CD4-positive, CD25-positive, alpha-beta regulatory T cell (primary cell): ENCODE measurements around the gene RGS7. TPM values are rescaled to one million over a fixed set of nuclear protein-coding genes. Genes with fewer than 3 reads are reported as not detected.

Experiments used
- ATAC-seq, 2 donors: fragments of 150-1000 bp; cut with Tn5 transposase; one replicate each; pipeline ENCODE4 v1.10.0; 2021; ENCODE audit warnings: low read depth in 2 of 2, moderate number of reproducible peaks in 2 of 2, moderate library complexity in 1 of 2
- DNase-seq, 3 donors: peaks; one replicate each; pipeline versions ENCODE4 v3.0.0 to v3.0.0-alpha.2; 2012 to 2022; ENCODE audit warnings: mixed read lengths in 1 of 3
- H3K27ac ChIP-seq: one replicate; pipeline ENCODE4 v1.7.0; 2013; ENCODE audit warnings: mild to moderate bottlenecking, low read length; ENCODE audit not compliant: insufficient read depth, poor library complexity, severe bottlenecking
- H3K27me3 ChIP-seq: one replicate; pipeline ENCODE4 v1.7.0; 2013; ENCODE audit warnings: low read length; ENCODE audit not compliant: control insufficient read depth, insufficient read depth
- H3K36me3 ChIP-seq: one replicate; pipeline ENCODE4 v1.7.0; 2013; ENCODE audit warnings: mild to moderate bottlenecking, low read length, moderate library complexity; ENCODE audit not compliant: control insufficient read depth, insufficient read depth
- H3K4me1 ChIP-seq: 2 replicates; pipeline ENCODE4 v1.7.0; 2013; ENCODE audit warnings: mild to moderate bottlenecking, low read length; ENCODE audit not compliant: insufficient read depth, control insufficient read depth, poor library complexity, severe bottlenecking
- H3K4me3 ChIP-seq: one replicate; pipeline ENCODE4 v1.7.0; 2013; ENCODE audit warnings: low read depth, mild to moderate bottlenecking, low read length, moderate library complexity
- H3K9me3 ChIP-seq, 2 experiments: 1 replicate in 1 of 2; 2 replicates in 1 of 2; pipeline ENCODE4 v1.7.0; 2013; ENCODE audit warnings: low read length in 2 of 2, mild to moderate bottlenecking in 1 of 2, moderate library complexity in 1 of 2; ENCODE audit not compliant: control insufficient read depth in 2 of 2
- H3K27ac Mint-ChIP-seq, 3 donors: one replicate each; pipeline ENCODE4 v1.8.0; 2020 to 2022; ENCODE audit warnings: mild to moderate bottlenecking in 3 of 3, mixed read lengths in 3 of 3, moderate library complexity in 2 of 3
- H3K27me3 Mint-ChIP-seq: one replicate; pipeline ENCODE4 v1.8.0; 2022; ENCODE audit warnings: mild to moderate bottlenecking, mixed read lengths
- H3K36me3 Mint-ChIP-seq: one replicate; pipeline ENCODE4 v1.8.0; 2020; ENCODE audit warnings: mixed read lengths
- H3K4me1 Mint-ChIP-seq, 4 donors: one replicate each; pipeline ENCODE4 v1.8.0; 2020 to 2022; ENCODE audit warnings: mixed read lengths in 4 of 4, mild to moderate bottlenecking in 1 of 4
- H3K4me3 Mint-ChIP-seq, 4 donors: one replicate each; pipeline ENCODE4 v1.8.0; 2020 to 2022; ENCODE audit warnings: mild to moderate bottlenecking in 4 of 4, mixed read lengths in 4 of 4, moderate library complexity in 3 of 4
- H3K9me3 Mint-ChIP-seq, 7 donors: one replicate each; pipeline ENCODE4 v1.8.0; 2020 to 2022; ENCODE audit warnings: mixed read lengths in 7 of 7, mild to moderate bottlenecking in 3 of 7, moderate library complexity in 2 of 7
- polyA plus RNA-seq, 4 donors: library from polyadenylated mRNA; unstranded; fragments of 300-500 nt; fragmentation: Illumina TruSeq; gene quantifications; one replicate each; pipeline ENCODE4 v1.2.3, GENCODE V29; 2021
- total RNA-seq: library from RNA; stranded (reverse); gene quantifications from one replicate; pipeline ENCODE4 v1.2.3, GENCODE V29; 2022

The RGS7 gene
- total and polyA plus RNA-seq, 5 donors from 2014 or later, result not detected

GRCh38 chr1:240931031-240931430, 426.0 kb downstream of the RGS7 start:
- no peaks in the 10 kb centered on the region for H3K4me1 Mint-ChIP-seq
- ATAC-seq (no peak), DNase-seq (no peak)
- H3K27me3 Mint-ChIP-seq, result no peaks in the 10 kb centered on the region
- peaks cover 4% of the 10 kb centered on the region for H3K36me3 Mint-ChIP-seq
- Histone ChIP-seq H3K4me1 (no peaks in the 10 kb centered on the region), H3K36me3 (no peaks in the 10 kb centered on the region), H3K27ac (no peak overlapping the region), H3K27me3 (no peaks in the 10 kb centered on the region), H3K9me3 (peaks cover 2 to 5% of the 10 kb centered on the region in 2 experiments), H3K4me3 (no peak overlapping the region)
- H3K4me3 Mint-ChIP-seq, result no peak overlapping the region
- peaks cover 0 to 29% (median 8%) of the 10 kb centered on the region in 7 donors for H3K9me3 Mint-ChIP-seq
- H3K27ac Mint-ChIP-seq, result no peak overlapping the region

GRCh38 chr1:240928265-240928664, 428.7 kb downstream of the RGS7 start:
- peaks cover 4% of the 10 kb centered on the region for H3K36me3 Mint-ChIP-seq
- Histone ChIP-seq H3K4me3 (no peak overlapping the region), H3K9me3 (peaks cover 0 to 5% of the 10 kb centered on the region in 2 experiments), H3K27me3 (no peaks in the 10 kb centered on the region), H3K4me1 (no peaks in the 10 kb centered on the region), H3K36me3 (no peaks in the 10 kb centered on the region), H3K27ac (no peak overlapping the region)
- no peak overlapping the region for H3K27ac Mint-ChIP-seq
- no peaks in the 10 kb centered on the region for H3K4me1 Mint-ChIP-seq
- DNase-seq, result no peak
- no peak overlapping the region for H3K4me3 Mint-ChIP-seq
- H3K9me3 Mint-ChIP-seq, result peaks cover 0 to 32% (median 9%) of the 10 kb centered on the region in 7 donors
- no peak for ATAC-seq
- H3K27me3 Mint-ChIP-seq, result no peaks in the 10 kb centered on the region

GRCh38 chr1:240927821-240928220, 429.2 kb downstream of the RGS7 start:
- Mint-ChIP-seq H3K4me1 (no peaks in the 10 kb centered on the region), H3K9me3 (peaks cover 0 to 29% (median 7%) of the 10 kb centered on the region in 7 donors), H3K27me3 (no peaks in the 10 kb centered on the region), H3K36me3 (peaks cover 4% of the 10 kb centered on the region), H3K27ac (no peak overlapping the region), H3K4me3 (no peak overlapping the region)
- Histone ChIP-seq H3K9me3 (peaks cover 0 to 5% of the 10 kb centered on the region in 2 experiments), H3K27ac (no peak overlapping the region), H3K4me1 (no peaks in the 10 kb centered on the region), H3K27me3 (no peaks in the 10 kb centered on the region), H3K36me3 (no peaks in the 10 kb centered on the region), H3K4me3 (no peak overlapping the region)
- ATAC-seq (no peak), DNase-seq (no peak)

GRCh38 chr1:240925273-240925672, 431.7 kb downstream of the RGS7 start:
- no peak overlapping the region for H3K4me3 ChIP-seq
- Mint-ChIP-seq H3K4me1 (no peaks in the 10 kb centered on the region), H3K4me3 (no peak overlapping the region), H3K9me3 (peaks cover 0 to 27% (median 9%) of the 10 kb centered on the region in 7 donors), H3K27me3 (no peaks in the 10 kb centered on the region), H3K27ac (no peak overlapping the region), H3K36me3 (peaks cover 4% of the 10 kb centered on the region)
- no peak for DNase-seq
- ATAC-seq, result no peak
- no peaks in the 10 kb centered on the region for H3K27me3 ChIP-seq
- H3K27ac ChIP-seq, result no peak overlapping the region
- H3K9me3 ChIP-seq, result no peaks in the 10 kb centered on the region
- H3K4me1 ChIP-seq, result no peaks in the 10 kb centered on the region
- no peaks in the 10 kb centered on the region for H3K36me3 ChIP-seq

- Histone ChIP-seq H3K27me3 (no peaks in the 10 kb centered on the region), H3K4me3 (no peak overlapping the region), H3K27ac (no peak overlapping the region), H3K4me1 (no peaks in the 10 kb centered on the region), H3K36me3 (no peaks in the 10 kb centered on the region), H3K9me3 (peaks cover 0 to 5% of the 10 kb centered on the region in 2 experiments)
- H3K4me3 Mint-ChIP-seq, result no peak overlapping the region
- no peak overlapping the region for H3K27ac Mint-ChIP-seq
- peaks cover 0 to 21% (median 8%) of the 10 kb centered on the region in 7 donors for H3K9me3 Mint-ChIP-seq
- no peaks in the 10 kb centered on the region for H3K27me3 Mint-ChIP-seq
- H3K36me3 Mint-ChIP-seq, result no peaks in the 10 kb centered on the region
- DNase-seq (no peak), ATAC-seq (no peak)
- H3K4me1 Mint-ChIP-seq, result no peaks in the 10 kb centered on the region
Measured at GRCh38 chr1:240917976-240918375, 439.0 kb downstream of the RGS7 start.

- ATAC-seq (no peak), DNase-seq (no peak)
- H3K27ac Mint-ChIP-seq, result no peak overlapping the region
- no peaks in the 10 kb centered on the region for H3K27me3 ChIP-seq
- peaks cover 0 to 5% of the 10 kb centered on the region in 2 experiments for H3K9me3 ChIP-seq
- no peaks in the 10 kb centered on the region for H3K36me3 ChIP-seq
- no peak overlapping the region for H3K4me3 Mint-ChIP-seq
- H3K36me3 Mint-ChIP-seq, result no peaks in the 10 kb centered on the region
- no peak overlapping the region for H3K4me3 ChIP-seq
- H3K4me1 Mint-ChIP-seq, result no peaks in the 10 kb centered on the region
- H3K9me3 Mint-ChIP-seq, result peaks cover 4 to 19% (median 8%) of the 10 kb centered on the region in 7 donors
- H3K27ac ChIP-seq, result no peak overlapping the region
- H3K4me1 ChIP-seq, result no peaks in the 10 kb centered on the region
- no peaks in the 10 kb centered on the region for H3K27me3 Mint-ChIP-seq
Measured at GRCh38 chr1:240914506-240914905, 442.5 kb downstream of the RGS7 start.

- Histone ChIP-seq H3K4me1 (no peaks in the 10 kb centered on the region), H3K9me3 (peaks cover 0 to 5% of the 10 kb centered on the region in 2 experiments), H3K27me3 (no peaks in the 10 kb centered on the region), H3K27ac (no peak overlapping the region), H3K36me3 (no peaks in the 10 kb centered on the region), H3K4me3 (no peak overlapping the region)
- H3K27me3 Mint-ChIP-seq, result no peaks in the 10 kb centered on the region
- no peak overlapping the region for H3K27ac Mint-ChIP-seq
- ATAC-seq, result no peak
- no peak for DNase-seq
- no peaks in the 10 kb centered on the region for H3K4me1 Mint-ChIP-seq
- H3K4me3 Mint-ChIP-seq, result no peak overlapping the region
- H3K36me3 Mint-ChIP-seq, result no peaks in the 10 kb centered on the region
- H3K9me3 Mint-ChIP-seq, result peaks cover 2 to 19% (median 8%) of the 10 kb centered on the region in 7 donors
Measured at GRCh38 chr1:240912821-240913220, 444.2 kb downstream of the RGS7 start.

- Mint-ChIP-seq H3K27me3 (no peaks in the 10 kb centered on the region), H3K27ac (no peak overlapping the region), H3K36me3 (no peaks in the 10 kb centered on the region)
Measured at GRCh38 chr1:240909701-240910457, 447.1 kb downstream of the RGS7 start.

More at GRCh38 chr1:240909701-240910457, 447.1 kb downstream of the RGS7 start:
- H3K4me3 ChIP-seq, result no peak overlapping the region
- no peak for DNase-seq
- H3K9me3 Mint-ChIP-seq, result peaks cover 6 to 12% (median 8%) of the 10 kb centered on the region in 7 donors
- H3K27ac ChIP-seq, result no peak overlapping the region
- no peak overlapping the region for H3K4me3 Mint-ChIP-seq
- no peaks in the 10 kb centered on the region for H3K36me3 ChIP-seq
- H3K9me3 ChIP-seq, result no peaks in the 10 kb centered on the region
- H3K4me1 Mint-ChIP-seq, result no peaks in the 10 kb centered on the region
- no peaks in the 10 kb centered on the region for H3K4me1 ChIP-seq
- no peak for ATAC-seq
- no peaks in the 10 kb centered on the region for H3K27me3 ChIP-seq
